HG03066 (cell line): ENCODE results near the gene MEF2D.

Experiments
- ATAC-seq: cut with Tn5 transposase; IDR thresholded peaks from one replicate; pipeline ENCODE4 v1.9.1; 2021; ENCODE audit warnings: low read depth; ENCODE audit not compliant: unreplicated experiment

The MEF2D gene

DNA sequence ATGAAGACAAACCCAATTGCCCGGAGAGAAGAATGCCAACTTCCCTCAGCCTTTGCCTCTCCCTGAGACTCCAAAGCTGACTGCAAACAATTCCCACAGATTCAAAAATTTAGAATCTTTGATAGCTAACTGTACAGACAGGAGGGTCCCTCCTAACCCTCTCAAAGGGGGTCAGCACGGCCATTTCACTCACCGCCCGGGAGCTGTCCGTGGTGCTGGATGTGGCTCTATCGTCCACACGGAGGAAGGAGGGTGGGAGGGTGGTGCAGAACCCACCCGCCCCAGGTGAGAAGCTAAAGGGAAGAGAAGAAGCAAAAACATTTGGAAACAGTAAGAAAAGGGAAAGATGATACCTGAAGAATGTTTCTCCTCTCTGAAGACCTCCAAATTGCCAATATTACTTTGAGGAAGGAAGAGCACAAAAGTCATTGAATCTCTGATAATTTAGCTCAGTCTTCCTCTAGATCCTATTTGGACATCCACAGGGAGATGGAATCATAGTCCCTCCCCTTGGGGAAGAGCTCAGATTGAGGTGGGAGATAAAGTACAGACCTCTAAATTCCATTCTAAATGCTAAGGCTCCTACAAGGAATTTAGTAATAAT lies 86.0 kb downstream of the MEF2D start:
- ATAC-seq, result no peak
